Medulla oblongata (tissue), 1 donor: Measurements from ENCODE around the gene MIOX.
A peak's percentile ranks its signal among the peaks of the same experiment; 100 is the strongest.

Source experiments
- DNase-seq: peaks from one replicate; pipeline ENCODE4 v3.0.0-alpha.2; 2015; ENCODE audit errors: extremely low spot score

Gene MIOX

GRCh38 chr22:50455201-50455600 lies 31.5 kb upstream of the MIOX start:
- no peak for DNase-seq

GRCh38 chr22:50456026-50456425 lies 30.6 kb upstream of the MIOX start:
- no peak for DNase-seq

- DNase-seq, result no peak
Measured at GRCh38 chr22:50456466-50457234, 30.0 kb upstream of the MIOX start.

GRCh38 chr22:50459016-50459415 lies 27.6 kb upstream of the MIOX start:
- no peak for DNase-seq

GRCh38 chr22:50459496-50460140 lies 27.0 kb upstream of the MIOX start:
- DNase-seq, result no peak

GRCh38 chr22:50460938-50461337 lies 25.7 kb upstream of the MIOX start:
- no peak for DNase-seq

- DNase-seq, result no peak
Measured at GRCh38 chr22:50461536-50461935, 25.1 kb upstream of the MIOX start.

GRCh38 chr22:50461979-50462540 lies 24.6 kb upstream of the MIOX start:
- no peak for DNase-seq

GRCh38 chr22:50463188-50463900 lies 23.3 kb upstream of the MIOX start:
- DNase-seq, result no peak

- DNase-seq, result no peak
Measured at GRCh38 chr22:50464451-50464850, 22.2 kb upstream of the MIOX start.

- no peak for DNase-seq
Measured at GRCh38 chr22:50465066-50465930, 21.4 kb upstream of the MIOX start.

- DNase-seq, result no peak
Measured at GRCh38 chr22:50467341-50467740, 19.3 kb upstream of the MIOX start.

- no peak for DNase-seq
Measured at GRCh38 chr22:50467773-50468440, 18.8 kb upstream of the MIOX start.

- DNase-seq, result no peak
Measured at GRCh38 chr22:50468626-50469025, 18.0 kb upstream of the MIOX start.

GRCh38 chr22:50469377-50470305 lies 17.0 kb upstream of the MIOX start:
- no peak for DNase-seq

GRCh38 chr22:50470491-50470890 lies 16.2 kb upstream of the MIOX start:
- no peak for DNase-seq

- DNase-seq, result peak; percentile 86
Measured at GRCh38 chr22:50471197-50471847, 15.3 kb upstream of the MIOX start.

GRCh38 chr22:50471962-50472361 lies 14.7 kb upstream of the MIOX start:
- DNase-seq, result no peak

- DNase-seq, result no peak
Measured at GRCh38 chr22:50473088-50473487, 13.6 kb upstream of the MIOX start.
